Hindlimb muscle (tissue), 1 donor: ENCODE measurements around the gene PHOSPHO2. TPM values are rescaled to one million over a fixed set of nuclear protein-coding genes. Genes with fewer than 3 reads are reported as not detected.
A peak's percentile ranks its signal among the peaks of the same experiment; 100 is the strongest.
"Not testable (repeated sequence)": the region's sequence is repeated elsewhere in the genome, so short reads cannot be mapped to it uniquely, and the experiment has no call there.

Experiments used
- DNase-seq: peaks from one replicate; pipeline ENCODE4 v3.0.0-alpha.2; 2013
- polyA plus RNA-seq: library from polyadenylated mRNA; unstranded; fragments of 120-200 nt; gene quantifications from one replicate; pipeline ENCODE4 v1.2.1, GENCODE V29; 2013; ENCODE audit not compliant: insufficient read length

Gene PHOSPHO2
- polyA plus RNA-seq, 1 donor = 4.1 TPM

DNA sequence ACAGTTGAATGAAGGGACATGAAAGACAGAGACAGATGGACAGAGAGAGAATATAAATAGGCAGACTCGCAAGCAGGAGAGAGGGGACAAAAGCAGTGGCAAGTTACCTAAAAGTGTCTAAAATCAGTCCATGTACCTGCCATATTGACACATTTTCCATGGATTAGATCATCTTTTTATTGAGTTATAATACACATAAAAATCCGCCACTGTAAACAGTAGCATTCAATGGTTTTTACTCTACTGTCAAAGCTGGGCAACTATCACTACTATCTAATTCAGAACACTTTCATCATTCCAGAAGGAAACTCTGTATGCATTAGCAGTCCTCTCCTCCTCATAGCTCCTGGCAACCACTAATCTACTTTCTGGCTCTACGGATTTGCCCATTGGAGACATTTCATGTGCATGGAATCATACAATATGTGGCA is 10.1 kb upstream of the PHOSPHO2 start:
- DNase-seq = no peak

DNA sequence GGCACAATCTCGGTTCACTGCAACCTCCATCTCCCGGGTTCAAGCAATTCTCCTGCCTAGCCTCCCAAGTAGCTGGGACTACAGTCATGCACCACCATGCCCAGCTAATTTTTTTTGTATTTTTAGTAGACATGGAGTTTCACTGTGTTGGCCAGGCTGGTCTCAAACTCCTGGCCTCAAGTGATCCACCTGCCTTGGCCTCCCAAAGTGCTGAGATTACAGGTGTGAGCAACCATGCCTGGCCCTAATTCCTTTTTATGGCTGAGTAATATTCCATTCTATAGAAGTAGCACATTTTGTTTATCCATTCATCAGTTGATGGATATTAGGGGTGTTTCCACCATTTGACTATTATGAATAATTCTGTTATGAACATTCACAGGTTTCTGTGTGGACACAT is 9.6 kb upstream of the PHOSPHO2 start:
- not testable (repeated sequence) for DNase-seq

DNA sequence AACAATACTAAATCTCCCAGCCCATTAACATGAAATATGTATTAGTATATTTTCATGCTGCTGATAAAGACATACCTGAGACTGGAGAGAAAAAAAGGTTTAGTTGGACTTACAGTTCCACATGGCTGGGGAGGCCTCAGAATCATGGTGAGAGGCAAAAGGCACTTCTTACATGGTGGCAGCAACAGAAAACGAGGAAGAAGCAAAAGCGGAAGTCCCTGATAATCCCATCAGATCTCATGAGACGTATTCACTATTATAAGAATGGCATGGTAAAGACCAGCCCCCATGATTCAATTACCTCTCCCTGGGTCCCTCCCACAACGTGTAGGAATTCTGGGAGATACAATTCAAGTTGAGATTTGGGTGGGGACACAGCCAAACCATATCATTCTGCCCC is 7.4 kb upstream of the PHOSPHO2 start:
- not testable (repeated sequence) for DNase-seq

DNA sequence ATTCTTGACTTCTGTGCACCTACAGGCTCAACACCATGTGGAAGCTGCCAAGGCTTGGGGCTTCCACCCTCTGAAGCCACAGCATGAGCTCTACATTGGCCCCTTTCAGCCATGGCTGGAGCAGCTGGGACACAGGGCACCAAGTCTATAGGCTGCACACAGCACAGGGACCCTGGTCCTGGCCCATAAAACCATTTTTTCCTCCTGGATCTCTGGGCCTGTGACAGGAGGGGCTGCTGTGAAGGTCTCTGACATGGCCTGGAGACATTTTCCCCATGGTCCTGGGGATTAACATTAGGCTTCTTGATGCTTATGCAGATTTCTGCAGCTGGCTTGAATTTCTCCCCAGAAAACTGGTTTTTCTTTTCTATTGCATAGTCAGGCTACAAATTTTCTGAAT is 6.3 kb upstream of the PHOSPHO2 start:
- DNase-seq = not testable (repeated sequence)

DNA sequence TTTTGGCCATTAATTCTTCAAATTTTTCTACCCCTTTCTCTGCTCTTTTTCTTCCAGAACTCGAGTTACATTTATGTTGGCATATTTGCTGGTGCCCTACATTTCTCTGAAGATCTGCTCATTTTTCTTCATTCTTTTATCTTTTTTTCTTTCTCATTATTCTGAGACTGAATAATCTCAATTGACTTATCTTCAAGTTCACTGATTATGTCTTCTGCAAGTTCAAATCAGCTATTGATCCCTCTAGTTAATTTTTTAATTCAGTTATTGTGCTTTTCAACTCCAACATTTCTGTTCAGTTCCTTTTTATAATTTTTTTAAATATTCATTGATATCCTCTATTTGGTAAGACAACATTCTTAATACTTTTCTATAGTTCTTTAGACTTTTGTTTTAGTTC is 3.3 kb upstream of the PHOSPHO2 start:
- no peak for DNase-seq

DNA sequence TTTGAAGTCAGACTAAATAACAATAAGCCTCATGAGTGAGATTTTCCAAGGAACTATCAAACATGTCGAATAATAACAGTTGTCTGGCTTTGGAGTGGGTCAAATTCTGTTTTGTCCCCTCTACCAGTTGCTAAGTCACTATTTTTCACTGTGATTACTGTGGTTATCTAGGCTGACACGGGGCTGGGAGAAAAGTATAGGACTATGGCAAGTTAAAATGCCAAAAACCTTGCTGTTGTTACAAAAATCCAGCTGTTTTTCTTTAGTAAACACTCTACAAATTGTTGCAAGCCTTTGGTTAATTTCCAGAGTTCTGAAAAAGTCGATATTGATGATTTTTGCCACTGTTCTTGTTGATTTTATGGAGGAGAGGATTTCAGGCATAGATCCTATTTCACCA is 1.6 kb upstream of the PHOSPHO2 start:
- DNase-seq = no peak

DNA sequence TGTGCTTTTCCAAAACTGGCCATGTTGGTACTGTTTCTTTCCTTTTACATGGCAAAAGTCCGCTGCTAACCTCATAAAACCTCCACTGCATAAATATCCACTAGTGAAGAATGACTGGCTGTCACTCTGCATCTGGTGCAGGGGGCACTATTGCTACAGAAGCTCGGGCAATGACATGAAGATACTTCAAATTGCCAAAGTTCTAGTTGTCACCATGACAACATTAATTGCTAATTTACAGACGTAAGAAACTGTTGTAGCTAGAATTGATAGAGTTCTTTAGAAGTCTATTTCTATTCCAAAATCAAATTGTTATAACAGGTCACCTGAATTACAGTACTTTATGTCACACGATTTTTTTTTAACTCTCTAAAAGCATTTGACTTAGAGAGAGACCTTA is 909 bp upstream of the PHOSPHO2 start:
- peak; percentile 19 for DNase-seq

DNA sequence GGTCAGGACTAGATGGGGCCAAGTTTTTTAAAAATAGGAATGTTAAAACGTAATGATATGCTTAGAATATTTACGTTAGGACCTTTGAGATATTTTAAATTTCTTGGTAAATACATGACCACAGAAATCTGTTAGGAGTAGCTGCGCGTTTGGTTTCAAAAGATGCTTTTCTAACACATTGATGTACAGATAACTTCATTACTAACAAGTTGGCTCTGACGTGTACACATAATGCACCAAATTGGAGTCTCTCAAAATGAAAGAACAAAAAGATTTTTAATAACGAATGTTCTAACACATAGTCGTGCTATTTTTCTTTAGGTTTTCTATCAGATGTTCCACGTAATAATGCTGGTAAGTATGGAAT is 608 bp downstream of the PHOSPHO2 start:
- no peak for DNase-seq

DNA sequence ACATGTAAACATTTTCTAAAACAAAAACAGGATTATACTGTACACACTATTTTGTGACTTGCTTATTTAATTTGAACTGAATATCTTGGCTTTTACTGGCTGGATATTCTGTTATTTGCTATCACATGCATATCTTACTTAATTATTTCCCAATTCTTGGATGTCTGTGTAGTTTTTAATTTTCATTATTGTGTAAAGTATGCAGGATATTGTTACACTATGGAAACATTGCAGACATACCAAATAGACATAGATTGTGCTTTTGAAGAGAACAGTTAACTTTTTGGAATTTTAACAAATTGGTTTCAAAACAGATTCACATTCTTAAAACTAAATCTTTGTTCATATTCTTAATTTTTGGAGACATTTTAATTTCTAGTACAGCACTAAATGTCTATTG is 2.1 kb downstream of the PHOSPHO2 start:
- no peak for DNase-seq

DNA sequence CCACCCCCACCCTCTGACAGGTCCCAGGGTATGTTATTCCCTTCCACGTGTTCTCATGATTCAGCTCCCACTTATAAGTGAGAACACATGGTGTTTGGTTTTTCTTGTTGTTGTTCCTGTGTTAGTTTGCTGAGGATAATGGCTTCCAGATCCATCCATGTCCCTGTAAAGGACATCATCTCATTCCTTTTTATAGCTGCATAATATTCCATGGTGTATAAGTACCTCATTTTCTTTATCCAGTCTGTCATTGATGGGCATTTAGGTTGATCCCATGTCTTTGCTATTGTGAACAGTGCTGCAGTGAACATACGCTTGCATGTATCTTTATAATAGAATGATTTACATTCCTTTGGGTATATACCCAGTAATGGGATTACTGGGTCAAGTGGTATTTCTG is 4.9 kb downstream of the PHOSPHO2 start:
- not testable (repeated sequence) for DNase-seq

DNA sequence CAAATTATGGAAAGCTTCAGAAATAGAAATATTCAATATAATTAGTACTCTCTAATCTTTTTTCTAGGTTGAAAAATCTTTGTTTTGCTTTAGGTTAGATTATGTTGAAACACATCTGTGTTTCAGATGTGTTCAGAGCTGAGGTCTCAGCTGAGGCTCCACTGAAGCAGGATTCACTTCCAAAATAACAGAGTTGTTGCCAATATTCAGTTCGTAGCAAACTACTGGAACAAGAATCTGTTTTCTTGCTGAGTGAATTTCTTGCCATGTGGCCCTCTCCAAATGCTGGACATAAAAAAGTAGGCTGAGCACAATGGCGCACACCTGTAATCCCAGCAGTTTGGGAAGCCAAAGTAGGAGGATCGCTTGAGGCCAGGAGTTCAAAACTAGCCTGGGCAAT is 8.7 kb downstream of the PHOSPHO2 start:
- peak; percentile 68 for DNase-seq

DNA sequence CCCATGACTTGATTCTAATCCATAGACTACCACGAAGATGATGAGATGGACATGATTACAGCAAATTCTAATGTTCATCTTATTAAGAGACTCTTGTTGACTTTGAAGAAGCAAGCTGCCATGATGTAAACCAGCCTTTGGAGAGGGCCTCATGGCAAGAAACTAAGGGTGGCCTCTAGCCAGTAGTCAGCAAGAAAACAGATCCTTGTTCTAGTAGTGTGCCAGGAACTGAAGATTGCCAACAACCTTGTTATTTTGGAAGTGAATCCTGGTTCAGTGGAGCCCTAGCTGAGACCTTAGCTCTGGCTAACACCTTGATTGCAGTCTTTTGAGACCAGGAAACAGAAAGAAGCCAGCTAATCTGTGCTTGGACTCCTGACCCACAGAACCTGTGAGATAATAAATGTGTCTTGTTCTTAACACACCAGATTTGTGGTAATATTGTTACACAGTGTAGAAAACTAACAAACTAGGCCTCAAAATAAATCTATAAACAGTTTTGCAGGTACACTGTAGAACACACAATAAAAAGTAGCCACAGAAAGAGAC is 10.0 kb downstream of the PHOSPHO2 start:
- no peak for DNase-seq

DNA sequence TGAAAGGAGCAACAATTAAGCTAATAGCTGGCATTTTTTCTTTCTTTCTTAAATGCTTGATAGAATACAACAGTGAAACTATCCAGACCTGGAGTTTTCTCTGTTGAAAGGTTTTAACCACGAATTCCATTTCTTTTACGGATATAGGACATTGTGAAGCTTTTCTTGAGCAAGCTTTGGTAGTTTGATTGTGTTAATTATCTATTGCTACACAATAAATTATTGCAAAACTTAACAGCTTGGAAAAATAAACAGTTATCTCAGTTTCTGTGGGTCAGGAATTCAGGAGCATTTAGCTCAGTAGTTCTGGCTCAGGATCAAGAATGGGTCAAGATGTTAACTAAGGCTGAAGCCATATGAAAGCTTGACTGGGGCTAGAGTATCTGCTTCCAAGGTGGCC is 11.7 kb downstream of the PHOSPHO2 start:
- no peak for DNase-seq

DNA sequence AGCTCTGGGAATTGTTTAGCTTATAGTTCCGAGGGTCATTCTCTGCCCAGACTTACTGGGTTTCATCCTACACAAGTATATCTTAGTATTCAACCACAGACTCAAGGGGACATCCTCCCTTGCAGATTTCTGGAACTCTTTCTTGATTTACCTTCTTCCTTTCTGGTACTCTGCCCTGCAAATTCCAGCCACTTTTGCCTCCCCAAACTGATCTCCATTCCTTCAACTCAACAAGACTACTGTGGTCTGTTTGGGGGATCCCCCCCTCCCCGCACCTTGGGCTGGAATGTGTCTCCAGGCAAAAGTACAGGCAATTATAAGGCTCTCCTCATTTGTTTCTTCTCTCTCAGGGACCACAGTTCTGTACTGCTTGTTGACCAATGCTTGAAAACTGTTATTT is 13.4 kb downstream of the PHOSPHO2 start:
- DNase-seq = no peak

DNA sequence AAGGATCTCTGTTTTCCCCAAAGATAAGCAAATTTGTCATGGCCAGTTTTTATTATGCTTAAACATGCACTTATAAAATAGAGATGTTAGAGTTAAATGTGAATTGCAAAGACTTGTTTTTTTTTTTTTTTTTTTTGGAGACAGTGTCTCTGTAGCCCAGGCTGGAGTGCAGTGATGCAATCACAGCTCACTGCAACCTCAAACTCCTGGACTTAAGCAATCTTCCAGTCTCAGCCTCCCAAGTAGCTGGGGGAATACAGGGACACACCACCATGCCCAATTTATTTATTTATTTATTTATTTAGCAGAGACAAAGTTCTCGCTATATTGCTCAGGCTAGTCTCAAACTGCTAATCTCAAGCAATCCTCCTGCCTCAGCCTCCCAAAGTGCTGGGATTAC is 15.1 kb downstream of the PHOSPHO2 start:
- no peak for DNase-seq

DNA sequence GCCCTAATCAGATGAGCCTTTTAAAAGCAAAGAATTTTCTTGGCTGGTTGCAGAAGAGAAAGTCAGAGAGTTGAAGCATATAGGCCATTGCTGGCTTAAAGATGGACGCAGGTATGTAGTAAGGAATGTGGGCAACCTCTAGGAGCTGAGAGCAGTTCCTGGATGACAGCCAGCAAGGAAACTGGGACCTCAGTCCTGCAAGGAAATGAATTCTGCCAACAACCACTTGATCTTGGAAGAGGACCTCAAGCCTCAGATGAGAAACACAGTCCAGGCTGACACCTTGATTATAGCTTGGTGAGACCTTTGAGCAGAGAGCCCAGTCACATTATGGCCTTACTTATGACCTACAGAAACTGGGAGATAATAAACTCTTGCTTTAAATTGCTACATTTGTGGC is 15.7 kb downstream of the PHOSPHO2 start:
- DNase-seq = no peak

DNA sequence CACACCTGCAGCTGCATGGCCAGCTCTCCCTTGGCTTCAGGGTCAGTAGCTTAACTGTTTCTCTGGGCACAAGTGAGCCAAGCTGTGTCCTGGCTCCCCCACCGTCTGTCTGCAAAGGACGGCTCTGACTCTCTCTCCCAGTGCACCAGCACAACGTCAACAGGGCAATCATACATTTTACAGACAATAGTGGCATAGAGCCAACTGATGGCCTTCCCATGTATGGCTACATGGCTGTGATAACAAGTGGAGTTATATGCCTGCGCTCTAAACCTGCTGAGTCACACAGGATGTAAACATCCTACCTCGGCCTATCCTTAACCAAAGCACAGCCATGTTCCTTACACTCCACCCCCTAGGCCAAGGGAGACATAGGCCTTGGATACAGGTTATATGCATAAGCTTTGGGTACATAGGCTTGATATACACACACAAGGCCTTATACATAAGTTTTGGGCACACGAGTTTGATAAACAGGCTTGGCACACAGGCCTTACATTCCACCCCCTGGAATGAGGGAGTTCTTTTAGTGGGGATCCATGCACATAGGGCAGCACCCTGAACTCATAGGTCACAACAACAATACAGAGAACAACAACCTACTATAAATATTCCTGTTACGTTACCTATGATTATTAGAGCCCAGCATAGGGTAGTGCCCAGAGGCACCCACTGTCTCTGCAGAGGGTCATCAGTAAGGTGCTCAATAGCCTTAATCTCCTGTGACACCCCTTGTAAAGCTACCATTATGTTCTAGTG is 17.7 kb downstream of the PHOSPHO2 start:
- no peak for DNase-seq

DNA sequence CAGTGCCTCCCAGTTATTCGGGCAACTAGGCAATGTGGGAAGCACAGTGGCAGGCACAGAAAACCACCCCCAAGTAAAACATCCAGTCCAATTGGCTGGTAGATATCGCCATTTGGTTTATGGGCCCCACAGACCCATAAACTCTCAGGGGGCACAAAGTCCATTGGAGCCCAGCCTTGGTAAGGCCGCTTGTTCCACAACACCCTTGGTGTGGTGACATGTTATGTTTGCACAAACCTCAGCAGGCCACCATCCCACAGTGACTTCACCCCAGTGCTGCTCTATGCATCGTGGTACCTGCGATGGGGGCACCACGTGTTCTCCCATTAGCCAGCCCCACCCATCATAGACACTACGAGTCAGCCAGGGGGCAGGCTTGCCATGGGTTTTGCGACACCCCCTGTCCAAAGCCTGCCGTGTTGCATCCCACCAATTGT is 18.5 kb downstream of the PHOSPHO2 start:
- DNase-seq = no peak

DNA sequence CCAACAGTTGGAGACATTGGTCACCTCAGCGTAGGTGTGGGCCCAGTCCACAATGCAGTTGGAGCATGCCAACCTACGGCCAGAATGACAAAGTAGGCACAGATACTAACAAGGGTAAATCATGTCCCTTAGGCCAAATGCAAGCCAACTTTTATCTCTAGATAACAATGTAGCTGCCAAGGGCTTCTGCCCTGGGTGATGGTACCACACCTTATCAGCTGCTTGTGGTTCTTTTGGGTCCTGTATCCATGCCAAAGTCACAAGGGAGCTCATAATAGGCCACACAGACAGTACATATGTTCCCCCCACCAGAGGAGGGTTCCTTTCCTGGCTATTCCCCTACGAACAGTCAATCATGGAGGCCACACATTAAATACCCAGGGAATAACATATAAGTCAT is 19.1 kb downstream of the PHOSPHO2 start:
- DNase-seq = no peak

DNA sequence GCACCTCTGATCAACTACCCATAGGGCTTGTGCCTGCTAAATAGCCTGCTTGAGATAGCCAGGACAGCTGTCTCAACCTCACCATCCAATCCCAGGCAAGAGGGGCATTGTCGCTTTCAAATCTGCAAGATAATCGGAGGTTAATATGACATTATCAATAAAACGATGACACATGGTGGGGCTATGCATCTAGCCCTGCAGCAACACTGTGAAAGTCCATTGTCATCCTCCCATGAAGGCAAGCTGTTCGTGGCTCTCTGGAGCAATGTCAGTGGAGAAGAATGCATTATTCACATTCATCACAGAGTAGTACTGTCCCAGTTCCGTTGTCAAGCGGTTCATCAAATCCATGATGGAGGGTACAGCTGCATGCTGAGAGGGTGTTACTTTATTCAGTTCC is 20.4 kb downstream of the PHOSPHO2 start:
- DNase-seq = no peak

DNA sequence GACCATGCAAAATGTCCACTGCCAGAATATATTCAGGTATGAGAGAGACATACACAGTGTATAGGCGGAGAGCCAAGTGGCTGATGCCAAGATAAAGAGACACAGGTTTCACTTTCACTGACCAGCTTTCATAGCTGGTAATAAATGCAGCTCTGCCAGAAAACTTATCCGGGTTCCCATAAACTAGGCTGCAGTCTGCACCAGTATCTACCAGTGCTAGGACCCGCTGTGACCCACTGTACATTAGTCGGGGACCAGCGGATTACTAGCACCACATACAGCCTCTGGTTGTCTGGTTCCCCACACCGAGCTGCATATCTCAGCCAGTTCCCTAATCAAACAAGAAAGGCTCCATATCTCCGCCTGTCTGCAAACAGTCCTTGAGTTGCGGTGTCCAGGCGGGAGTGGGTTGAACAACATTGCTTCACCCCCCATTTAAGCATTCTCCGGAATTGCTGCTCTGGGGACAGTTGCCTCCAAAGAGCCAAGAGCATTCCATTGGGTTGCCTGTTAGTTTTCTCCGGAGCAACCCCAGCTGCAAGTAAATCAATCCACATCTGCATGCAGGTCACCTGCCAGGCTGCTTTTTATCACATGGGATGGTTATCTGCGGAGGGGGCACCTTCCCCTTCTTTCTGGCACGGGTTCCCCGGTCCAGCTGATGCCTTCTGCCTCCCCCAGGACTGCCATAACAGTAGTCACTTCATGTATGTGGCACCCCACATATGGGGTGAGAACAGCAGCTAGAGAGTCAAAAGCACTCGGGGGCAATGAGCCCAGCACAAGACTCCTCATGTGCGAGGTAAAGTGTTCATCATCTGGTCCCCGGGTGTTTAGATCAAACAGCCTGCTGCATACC is 21.3 kb downstream of the PHOSPHO2 start:
- DNase-seq = no peak

DNA sequence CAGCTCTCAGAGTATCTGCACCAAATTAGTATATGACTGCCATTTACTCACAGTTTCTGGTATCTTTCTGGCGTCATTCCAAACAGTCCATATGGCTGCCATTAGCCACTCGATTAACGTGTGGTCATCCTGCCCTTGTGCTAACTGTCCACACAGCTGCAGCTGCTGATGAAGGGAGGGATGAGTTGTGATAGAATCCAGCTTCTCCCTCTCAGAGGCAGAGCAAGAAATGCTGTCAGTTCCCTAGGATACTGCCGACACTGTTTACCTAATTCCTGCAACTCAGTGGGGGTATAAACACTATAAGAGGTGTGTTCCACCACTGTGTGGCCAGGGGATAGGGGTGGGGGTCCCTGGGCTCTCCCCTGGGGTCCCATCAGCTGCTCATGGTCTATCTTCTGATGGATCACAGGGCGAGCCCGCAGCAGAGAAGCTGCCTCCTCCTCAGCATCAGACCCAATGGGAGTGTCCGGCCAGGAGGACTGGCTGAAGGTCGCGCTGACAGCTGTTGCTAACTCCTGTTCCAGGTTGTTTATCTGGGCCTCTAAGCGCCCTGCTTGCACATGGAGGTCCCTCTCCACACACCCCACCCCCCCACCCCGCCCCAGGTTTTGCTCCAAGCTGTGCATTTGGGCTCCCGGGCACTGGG is 22.1 kb downstream of the PHOSPHO2 start:
- DNase-seq = no peak
